NCI-H2107 (cell line): ENCODE results near the gene ERO1B.
"Not testable (repeated sequence)": the region's sequence is repeated elsewhere in the genome, so short reads cannot be mapped to it uniquely, and the experiment has no call there.

Experiments used
- DNase-seq: peaks from one replicate; lab custom pipeline; 2025; lab: John Stamatoyannopoulos, UW

Gene ERO1B

GRCh38 chr1:236251587-236251986 is 30.2 kb downstream of the ERO1B start:
- DNase-seq = no peak

- DNase-seq = no peak
Observed at GRCh38 chr1:236247286-236247685, 34.5 kb downstream of the ERO1B start.

DNA sequence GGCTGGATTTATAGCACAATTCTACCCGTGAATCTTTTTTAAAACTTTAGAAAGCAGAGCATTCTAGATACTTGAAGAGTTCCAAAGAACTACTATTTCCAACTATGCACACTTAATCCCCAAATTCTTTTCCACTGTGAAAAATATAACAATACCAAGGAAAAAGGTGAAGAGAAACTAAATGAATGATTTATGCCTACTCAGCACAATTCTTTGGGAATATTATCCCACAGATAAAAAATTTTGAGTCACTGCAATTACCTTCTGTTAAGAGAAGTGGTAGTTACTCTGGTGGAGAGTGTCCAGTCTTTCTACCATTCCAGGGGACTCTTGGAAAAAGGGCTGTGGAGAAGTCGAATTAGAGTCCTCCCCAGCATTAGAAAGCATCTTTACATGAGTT is 39.2 kb downstream of the ERO1B start:
- no peak for DNase-seq

GRCh38 chr1:236240675-236241074 is 41.1 kb downstream of the ERO1B start:
- no peak for DNase-seq

DNA sequence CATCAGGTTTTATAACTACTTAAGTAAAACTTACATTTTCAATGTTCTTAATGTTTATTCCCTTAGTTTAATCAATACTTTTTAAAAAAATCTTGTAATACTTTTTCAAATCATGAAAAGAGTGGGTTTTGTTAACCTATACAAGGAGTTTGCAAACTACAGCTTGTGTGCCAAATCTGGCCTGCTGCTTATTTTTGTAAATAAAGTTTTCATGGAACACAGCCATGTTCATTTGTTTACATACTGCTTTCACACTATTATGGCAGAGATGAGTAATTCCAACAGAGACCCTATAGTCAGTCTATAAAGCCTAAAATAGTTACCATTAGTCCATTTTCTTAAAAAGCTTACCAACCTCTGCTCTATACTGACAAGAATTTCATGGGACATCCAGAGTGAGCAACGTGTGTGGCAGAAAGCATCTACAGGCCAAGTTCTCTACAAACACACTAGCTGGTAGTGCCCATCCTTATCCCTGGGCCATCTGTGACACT is 42.6 kb downstream of the ERO1B start:
- no peak for DNase-seq

- no peak for DNase-seq
Observed at GRCh38 chr1:236235116-236235515, 46.6 kb downstream of the ERO1B start.

- DNase-seq = no peak
Observed at GRCh38 chr1:236228411-236228810, 53.3 kb downstream of the ERO1B start.

- DNase-seq = no peak
Observed at GRCh38 chr1:236222632-236223031, 59.1 kb downstream of the ERO1B start.

DNA sequence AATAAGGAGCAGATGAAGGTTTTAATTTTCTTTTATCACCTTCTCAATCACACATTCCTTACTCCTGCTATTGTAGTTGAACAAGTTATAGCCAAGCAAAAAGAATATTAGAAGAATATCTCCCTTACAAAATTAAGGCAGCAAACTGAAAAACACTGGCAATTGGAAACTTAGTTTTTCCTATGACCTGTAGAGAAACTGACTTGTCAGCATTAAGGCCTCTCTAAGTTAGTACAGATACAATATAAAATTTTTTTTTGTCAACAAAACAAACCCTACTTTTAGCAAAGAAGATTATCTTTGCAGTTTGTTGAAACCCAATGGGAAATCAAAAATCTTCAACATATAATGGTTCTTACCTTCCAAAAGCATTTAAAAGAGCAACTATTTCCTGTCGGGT is 61.3 kb downstream of the ERO1B start:
- no peak for DNase-seq

- DNase-seq = no peak
Observed at GRCh38 chr1:236214761-236215160, 67.0 kb downstream of the ERO1B start.

- no peak for DNase-seq
Observed at GRCh38 chr1:236213534-236213933, 68.2 kb downstream of the ERO1B start.

- DNase-seq = no peak
Observed at GRCh38 chr1:236211815-236212214, 69.9 kb downstream of the ERO1B start.

- no peak for DNase-seq
Observed at GRCh38 chr1:236209713-236210112, 72.0 kb downstream of the ERO1B start.

DNA sequence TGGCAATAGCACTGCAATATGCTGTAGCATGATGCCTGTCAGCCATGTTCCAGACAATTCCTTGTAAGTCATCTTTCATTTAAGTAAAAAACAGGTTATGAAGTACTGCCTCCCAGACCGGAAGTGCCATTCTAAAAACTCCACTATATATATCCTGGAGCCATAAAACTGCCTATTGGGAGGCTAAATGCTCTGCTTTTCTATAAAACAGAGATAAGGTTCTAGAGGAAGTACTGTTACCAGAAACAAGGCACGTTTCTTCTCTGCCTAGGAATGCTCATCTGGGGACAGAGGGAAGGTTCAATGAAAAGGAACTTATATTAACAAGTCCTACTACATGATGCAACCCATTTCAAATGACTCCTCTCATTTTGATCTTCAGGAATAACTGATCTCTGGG is 72.6 kb downstream of the ERO1B start:
- no peak for DNase-seq

DNA sequence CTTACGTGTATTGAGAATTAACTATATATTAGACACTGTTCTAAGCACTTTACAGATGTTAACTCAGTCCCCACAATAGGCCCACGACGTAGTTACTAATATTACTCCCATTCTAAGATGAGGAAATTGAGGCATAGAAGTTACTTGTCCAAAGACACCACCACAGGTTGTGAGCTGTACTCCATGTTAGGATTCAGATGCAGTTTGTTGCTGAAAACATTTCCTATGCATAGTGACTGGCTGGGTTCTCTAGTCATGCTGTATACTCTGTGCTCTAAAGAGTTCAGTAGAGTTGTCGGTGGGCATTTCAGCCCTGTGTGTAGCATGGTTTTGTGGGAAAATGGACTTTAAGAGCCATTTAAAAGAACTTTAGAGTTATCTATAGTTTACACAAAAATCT is 74.2 kb downstream of the ERO1B start:
- DNase-seq = no peak

DNA sequence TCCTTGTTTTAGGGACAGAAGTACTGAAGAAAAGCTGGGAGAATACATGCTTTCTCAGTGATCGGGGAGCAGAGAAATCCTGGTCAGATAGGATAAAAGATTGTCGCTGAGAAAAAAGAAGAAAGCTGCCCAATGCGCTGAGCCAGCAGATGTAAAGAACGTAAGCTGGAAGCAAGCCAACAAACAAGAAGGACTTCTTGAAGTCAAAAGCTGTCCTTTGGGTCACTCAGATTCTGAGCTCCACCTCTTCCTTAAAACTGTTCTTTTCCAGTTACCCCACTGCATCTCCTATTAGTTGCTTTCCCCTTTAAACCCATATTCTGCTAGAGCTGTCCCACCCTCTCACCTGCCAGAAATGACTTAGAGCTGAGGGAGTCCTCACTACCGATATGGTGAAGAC is 74.6 kb downstream of the ERO1B start:
- DNase-seq = no peak

DNA sequence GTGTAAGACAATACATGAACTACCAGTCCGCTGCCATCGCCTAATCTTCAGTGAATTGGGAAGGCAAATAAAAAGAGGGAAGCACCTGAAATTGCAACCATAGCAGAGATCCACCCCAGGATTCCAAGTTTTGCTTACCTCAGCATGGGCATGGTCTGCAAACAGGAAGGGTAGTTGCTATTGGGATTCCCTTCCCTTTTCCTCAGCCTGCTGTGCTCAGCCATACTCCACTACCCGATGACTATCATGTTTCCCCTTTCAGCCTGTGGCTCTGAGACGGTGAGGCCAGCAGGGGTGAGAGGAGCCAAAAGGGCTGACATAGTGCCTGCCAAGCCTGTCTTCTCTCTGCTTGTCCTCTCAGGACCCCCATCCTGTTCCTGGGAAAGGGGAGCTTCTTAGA is 75.2 kb downstream of the ERO1B start:
- DNase-seq = no peak

DNA sequence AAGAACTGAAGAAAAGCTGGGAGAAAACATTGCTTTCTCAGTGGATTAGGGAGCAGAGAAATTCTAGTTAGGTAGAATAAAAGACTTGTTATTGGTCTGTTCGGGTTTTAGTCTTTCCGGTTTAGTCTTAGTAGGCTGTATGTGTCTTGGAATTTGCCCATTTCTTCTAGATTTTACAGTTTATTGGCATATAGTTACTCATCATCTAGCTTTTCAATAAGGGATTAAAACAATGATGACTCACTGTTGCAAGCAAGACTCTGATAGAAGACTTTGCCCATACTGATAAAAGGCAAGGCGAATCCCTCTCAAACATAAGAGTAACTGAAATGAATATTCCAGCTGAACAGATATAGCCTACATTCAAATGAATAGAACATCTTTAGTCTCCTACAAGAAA is 77.1 kb downstream of the ERO1B start:
- no peak for DNase-seq

DNA sequence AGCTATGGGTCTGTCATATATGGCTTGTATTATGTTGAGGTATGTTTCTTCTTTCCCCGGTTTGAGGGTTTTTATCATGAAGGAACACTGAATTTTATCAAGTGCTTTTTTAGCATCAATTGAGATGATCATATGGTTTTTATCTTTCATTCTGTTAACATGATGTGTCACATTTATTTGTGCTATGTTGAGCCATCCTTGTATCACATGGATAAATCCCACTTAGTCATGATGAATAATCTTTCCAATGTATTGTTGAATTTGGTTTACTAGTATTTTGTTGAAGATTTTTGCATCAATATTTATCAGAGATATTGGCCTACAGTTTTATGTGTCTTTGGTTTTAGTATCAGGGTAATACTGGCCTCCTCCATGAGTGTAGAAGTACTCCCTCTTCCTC is 77.7 kb downstream of the ERO1B start:
- DNase-seq = no peak

DNA sequence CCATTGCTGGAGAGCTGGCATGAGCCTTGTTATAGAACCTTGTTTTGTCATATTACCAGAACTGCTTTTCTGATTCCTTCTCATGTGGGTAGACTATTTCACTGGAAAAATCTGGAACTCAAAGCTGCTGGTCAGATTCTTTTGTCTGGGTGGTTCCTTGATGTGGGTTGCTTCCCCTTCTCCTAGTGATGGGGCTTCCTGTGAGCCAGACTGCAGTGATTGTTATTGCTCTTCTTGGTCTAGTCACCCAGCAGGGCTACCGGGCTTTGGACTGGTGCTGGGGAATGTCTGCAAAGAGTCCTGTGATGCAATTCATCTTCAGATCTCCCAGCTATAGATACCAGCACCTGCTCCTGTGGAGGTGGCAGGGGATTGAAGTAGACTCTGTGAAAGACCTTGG is 80.0 kb downstream of the ERO1B start:
- no peak for DNase-seq

GRCh38 chr1:236200925-236201324 is 80.8 kb downstream of the ERO1B start:
- DNase-seq = no peak

- DNase-seq = no peak
Observed at GRCh38 chr1:236193184-236193583, 88.6 kb downstream of the ERO1B start.

- not testable (repeated sequence) for DNase-seq
Observed at GRCh38 chr1:236188084-236188483, 93.7 kb downstream of the ERO1B start.

DNA sequence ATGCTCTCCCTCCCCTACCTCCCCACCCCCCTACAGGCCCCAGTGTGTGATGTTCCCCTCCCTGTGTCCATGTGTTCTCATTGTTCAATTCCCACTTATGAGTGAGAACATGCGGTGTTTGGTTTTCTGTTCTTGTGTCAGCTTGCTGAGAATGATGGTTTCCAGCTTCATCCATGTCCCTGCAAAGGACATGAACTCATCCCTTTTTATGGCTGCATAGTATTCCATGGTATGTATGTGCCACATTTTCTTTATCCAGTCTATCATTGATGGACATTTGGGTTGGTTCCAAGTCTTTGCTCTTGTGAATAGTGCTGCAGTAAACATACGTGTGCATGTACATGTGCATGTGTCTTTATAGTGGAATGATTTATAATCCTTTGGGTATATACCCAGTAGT is 95.3 kb downstream of the ERO1B start:
- DNase-seq = not testable (repeated sequence)

DNA sequence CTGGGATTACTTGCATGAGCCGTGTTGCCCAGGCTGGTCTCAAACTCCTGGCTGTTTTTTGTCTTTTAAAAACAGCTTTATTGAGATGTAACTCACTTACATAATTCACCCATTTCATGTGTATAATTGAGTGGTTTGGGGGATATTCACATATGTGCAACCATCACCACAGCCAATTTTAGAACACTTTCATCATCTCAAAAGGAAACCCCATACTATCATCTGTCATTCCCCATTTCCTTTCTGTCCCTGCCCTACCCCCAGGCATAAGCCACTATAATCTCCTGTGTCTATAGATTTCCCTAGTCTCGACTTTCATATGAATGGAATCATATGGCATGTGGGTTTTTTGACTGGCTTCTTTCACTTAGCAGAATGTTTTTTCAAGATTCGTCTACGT is 96.1 kb downstream of the ERO1B start:
- no peak for DNase-seq
